Breast epithelium (tissue), 4 donors: ENCODE results near the gene GMEB1. TPM values are rescaled to one million over a fixed set of nuclear protein-coding genes. Genes with fewer than 3 reads are reported as not detected.

Experiments used
- DNase-seq, 2 donors: peaks; one replicate each; pipeline ENCODE4 v3.0.0-alpha.2; 2019; ENCODE audit warnings: low spot score in 2 of 2
- H3K27ac ChIP-seq, 2 donors: fragments of 200-600 bp; sonication (generic) in 1 of 2; one replicate each; pipeline ENCODE4 v1.5.1; 2016 to 2019; ENCODE audit warnings: mild to moderate bottlenecking in 1 of 2
- H3K27me3 ChIP-seq, 2 donors: fragments of 200-600 bp; sonication (generic) in 1 of 2; one replicate each; pipeline versions ENCODE4 v1.5.1 to v1.6.0; 2017 to 2019; ENCODE audit warnings: control low read depth in 1 of 2, mild to moderate bottlenecking in 1 of 2
- H3K36me3 ChIP-seq: fragments of 200-600 bp; one replicate; pipeline ENCODE4 v1.5.1; 2019
- H3K4me1 ChIP-seq, 2 donors: fragments of 200-600 bp; sonication (generic); one replicate each; pipeline ENCODE4 v1.5.1; 2016 to 2019; ENCODE audit warnings: control low read depth in 1 of 2
- H3K4me3 ChIP-seq, 3 donors: fragments of 200-600 bp; sonication (generic); 1 replicate in 2 of 3; 2 replicates in 1 of 3; pipeline ENCODE4 v1.5.1; 2016 to 2019; ENCODE audit warnings: mild to moderate bottlenecking in 3 of 3, moderate library complexity in 2 of 3
- H3K9me3 ChIP-seq, 2 donors: fragments of 200-600 bp; sonication (generic) in 1 of 2; one replicate each; pipeline ENCODE4 v1.5.1; 2016 to 2019; ENCODE audit warnings: control low read depth in 1 of 2
- CTCF ChIP-seq, 3 donors: fragments of 450-650 bp; IDR thresholded peaks; one replicate each; pipeline ENCODE4 v1.5.1; 2016 to 2017; ENCODE audit warnings: antibody characterized with exemption in 3 of 3, mild to moderate bottlenecking in 3 of 3, moderate library complexity in 3 of 3
- POLR2A ChIP-seq: fragments of 450-650 bp; IDR thresholded peaks from one replicate; pipeline ENCODE4 v1.6.1; 2016; ENCODE audit warnings: antibody characterized with exemption, mild to moderate bottlenecking, moderate library complexity
- POLR2AphosphoS5 ChIP-seq, 3 donors: sonication (generic); formaldehyde crosslinking; IDR thresholded peaks; one replicate each; pipeline ENCODE4 v1.6.1; 2017; ENCODE audit warnings: antibody characterized with exemption in 3 of 3
- intact Hi-C: fragments of 100-400 bp; cut with DNase I; formaldehyde crosslinking; loops from one replicate; pipeline ENCODE4 v1.15.1; 2023; ENCODE audit warnings: low total_unique reads
- total RNA-seq, 3 donors: library from RNA; depleted of rRNA; stranded (reverse); fragments of >200 nt; gene quantifications; one replicate each; pipeline ENCODE4 v1.1.0, GENCODE V29; 2016

The GMEB1 gene, protein sequence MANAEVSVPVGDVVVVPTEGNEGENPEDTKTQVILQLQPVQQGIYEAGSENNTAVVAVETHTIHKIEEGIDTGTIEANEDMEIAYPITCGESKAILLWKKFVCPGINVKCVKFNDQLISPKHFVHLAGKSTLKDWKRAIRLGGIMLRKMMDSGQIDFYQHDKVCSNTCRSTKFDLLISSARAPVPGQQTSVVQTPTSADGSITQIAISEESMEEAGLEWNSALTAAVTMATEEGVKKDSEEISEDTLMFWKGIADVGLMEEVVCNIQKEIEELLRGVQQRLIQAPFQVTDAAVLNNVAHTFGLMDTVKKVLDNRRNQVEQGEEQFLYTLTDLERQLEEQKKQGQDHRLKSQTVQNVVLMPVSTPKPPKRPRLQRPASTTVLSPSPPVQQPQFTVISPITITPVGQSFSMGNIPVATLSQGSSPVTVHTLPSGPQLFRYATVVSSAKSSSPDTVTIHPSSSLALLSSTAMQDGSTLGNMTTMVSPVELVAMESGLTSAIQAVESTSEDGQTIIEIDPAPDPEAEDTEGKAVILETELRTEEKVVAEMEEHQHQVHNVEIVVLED
- 10 to 100 TPM in 1 of 3 donors, 1 to 10 TPM in 2; 7.7 to 11.9 (median 9.8) TPM for total RNA-seq

- H3K4me3 ChIP-seq: peak within 1 kb of the TSS; percentile 91 to 96 (median 94)
- TF ChIP-seq POLR2A (no peak), POLR2AphosphoS5 (IDR thresholded peaks at IDR 0.05) (peak in 1 of 3 donors; percentile 29)
- no peaks in the 10 kb centered on the region for H3K9me3 ChIP-seq
- H3K36me3 ChIP-seq: no peaks in the 10 kb centered on the region
- intact Hi-C loops: no loop called here
- peaks cover 0 to 4% of the 10 kb centered on the region in 2 donors for H3K4me1 ChIP-seq
- peak; percentile 73 to 79 for DNase-seq
- peak within 1 kb of the TSS; percentile 94 to 99 for H3K27ac ChIP-seq
- H3K27me3 ChIP-seq: no peaks in the 10 kb centered on the region
Measured at GRCh38 chr1:28668191-28668955, at the start of gene GMEB1. TSS of gene GMEB1 (plus strand) at chr1:28668784. CDS start at chr1:28683613, 14,829 bp downstream.

GRCh38 chr1:28631713-28632112 is 36.9 kb upstream of the GMEB1 start:
- H3K4me1 ChIP-seq: no peaks in the 10 kb centered on the region
- H3K4me3 ChIP-seq: no peak overlapping the region
- no peaks in the 10 kb centered on the region for H3K36me3 ChIP-seq
- no peak for TF ChIP-seq POLR2A
- TF ChIP-seq CTCF (IDR thresholded peaks at IDR 0.05): no peak
- no peak for TF ChIP-seq POLR2AphosphoS5 (IDR thresholded peaks at IDR 0.05)
- no peaks in the 10 kb centered on the region for H3K9me3 ChIP-seq
- intact Hi-C loops: no loop called here
- no peaks in the 10 kb centered on the region for H3K27me3 ChIP-seq
- H3K27ac ChIP-seq: no peak overlapping the region
- no peak for DNase-seq

GRCh38 chr1:28632560-28632959 is 36.0 kb upstream of the GMEB1 start:
- Histone ChIP-seq H3K27ac (no peak overlapping the region), H3K9me3 (no peaks in the 10 kb centered on the region), H3K4me1 (no peaks in the 10 kb centered on the region), H3K27me3 (no peaks in the 10 kb centered on the region), H3K4me3 (no peak overlapping the region), H3K36me3 (no peaks in the 10 kb centered on the region)
- intact Hi-C loops: no loop called here
- no peak for TF ChIP-seq POLR2A
- no peak for TF ChIP-seq POLR2AphosphoS5 (IDR thresholded peaks at IDR 0.05)
- TF ChIP-seq CTCF (IDR thresholded peaks at IDR 0.05): no peak
- no peak for DNase-seq

DNA sequence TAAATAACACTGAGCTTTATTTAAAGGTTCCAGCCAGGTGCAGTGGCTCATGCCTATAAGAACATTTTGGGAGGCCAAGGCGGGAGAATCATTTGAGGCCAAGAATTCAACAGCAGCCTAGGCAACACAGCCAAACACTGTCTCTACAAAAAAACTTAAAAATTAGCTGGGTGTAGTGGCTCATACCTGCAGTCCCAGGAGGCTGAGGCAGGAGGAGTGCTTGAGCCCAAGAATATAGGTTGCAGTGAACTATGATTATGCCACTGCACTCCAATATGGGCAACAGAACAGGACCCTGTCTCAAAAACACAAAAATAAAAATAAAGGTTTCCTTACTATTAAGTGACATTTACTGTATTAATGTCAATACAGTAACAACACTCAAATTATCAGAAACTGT is 27.8 kb upstream of the GMEB1 start:
- Histone ChIP-seq H3K4me1 (peaks cover 0 to 14% of the 10 kb centered on the region in 2 donors), H3K4me3 (no peak overlapping the region), H3K36me3 (no peaks in the 10 kb centered on the region), H3K27me3 (no peaks in the 10 kb centered on the region), H3K9me3 (no peaks in the 10 kb centered on the region), H3K27ac (no peak overlapping the region)
- TF ChIP-seq POLR2AphosphoS5 (IDR thresholded peaks at IDR 0.05) (no peak), POLR2A (no peak), CTCF (IDR thresholded peaks at IDR 0.05) (no peak)
- intact Hi-C loops: no loop called here
- DNase-seq: no peak

- Histone ChIP-seq H3K4me3 (peak overlapping the region; percentile 70 to 83 (median 72)), H3K9me3 (no peaks in the 10 kb centered on the region), H3K27me3 (no peaks in the 10 kb centered on the region), H3K36me3 (no peaks in the 10 kb centered on the region), H3K4me1 (peaks cover 0 to 14% of the 10 kb centered on the region in 2 donors), H3K27ac (peak overlapping the region; percentile 88 to 90)
- TF ChIP-seq CTCF (IDR thresholded peaks at IDR 0.05) (no peak), POLR2A (no peak), POLR2AphosphoS5 (IDR thresholded peaks at IDR 0.05) (no peak)
- DNase-seq: no peak
- intact Hi-C loops: no loop called here
Measured at GRCh38 chr1:28642056-28642846, 26.3 kb upstream of the GMEB1 start.
